ENCODE measurements around the gene IFNLR1.
A peak's percentile ranks its signal among the peaks of the same experiment; 100 is the strongest.

Gene IFNLR1

GRCh38 chr1:24119859-24120756 lies 67.0 kb downstream of the IFNLR1 start:
- DNase-seq: no peak

GRCh38 chr1:24119489-24119858 lies 67.6 kb downstream of the IFNLR1 start:
- DNase-seq: no peak

GRCh38 chr1:24118410-24119242 lies 68.5 kb downstream of the IFNLR1 start:
- no peak for DNase-seq

GRCh38 chr1:24117722-24118409 lies 69.2 kb downstream of the IFNLR1 start:
- no peak for DNase-seq

- DNase-seq: no peak
Measured at GRCh38 chr1:24117132-24117531, 70.0 kb downstream of the IFNLR1 start.

GRCh38 chr1:24114753-24115152 lies 72.3 kb downstream of the IFNLR1 start:
- DNase-seq: no peak

GRCh38 chr1:24113641-24114033 lies 73.5 kb downstream of the IFNLR1 start:
- no peak for DNase-seq

- DNase-seq: peak; percentile 27
Measured at GRCh38 chr1:24111996-24112779, 74.9 kb downstream of the IFNLR1 start, which contains the start of gene MYOM3. MYOM3 (minus strand) TSS chr1:24112135; CDS start chr1:24108636, 3,499 bp downstream.

- DNase-seq: no peak
Measured at GRCh38 chr1:24111262-24111995, 75.7 kb downstream of the IFNLR1 start.

- DNase-seq: no peak
Measured at GRCh38 chr1:24110642-24111261, 76.3 kb downstream of the IFNLR1 start.

- DNase-seq: no peak
Measured at GRCh38 chr1:24109686-24110475, 77.2 kb downstream of the IFNLR1 start.

- DNase-seq: no peak
Measured at GRCh38 chr1:24109166-24109483, 78.0 kb downstream of the IFNLR1 start.

- no peak for DNase-seq
Measured at GRCh38 chr1:24108334-24109165, 78.5 kb downstream of the IFNLR1 start.

GRCh38 chr1:24107462-24108138 lies 79.5 kb downstream of the IFNLR1 start:
- DNase-seq: no peak

GRCh38 chr1:24105368-24106160 lies 81.5 kb downstream of the IFNLR1 start:
- no peak for DNase-seq

- no peak for DNase-seq
Measured at GRCh38 chr1:24104854-24105253, 82.2 kb downstream of the IFNLR1 start.

Measured in stimulated activated CD4-positive, alpha-beta T cell treated with anti-CD3 and anti-CD28 coated beads, Interleukin-12 subunit alpha, Interleukin-12 subunit beta, amount 100 ng/mL, for 4 hours (primary cell).